HG02981 (cell line): ENCODE results near the gene COPS2.

Experiments
- ATAC-seq: cut with Tn5 transposase; IDR thresholded peaks from one replicate; pipeline ENCODE4 v1.9.1; 2021; ENCODE audit warnings: mild to moderate bottlenecking, moderate library complexity; ENCODE audit not compliant: unreplicated experiment

Gene COPS2

GRCh38 chr15:49163678-49164077 is 8.3 kb upstream of the COPS2 start:
- no peak for ATAC-seq

GRCh38 chr15:49155834-49156627 is 632 bp upstream of the COPS2 start:
- no peak for ATAC-seq

- ATAC-seq, result peak; percentile 1
Measured at GRCh38 chr15:49154799-49155109, 645 bp downstream of the COPS2 start.

- no peak for ATAC-seq
Measured at GRCh38 chr15:49154359-49154758, 1.0 kb downstream of the COPS2 start.

- no peak for ATAC-seq
Measured at GRCh38 chr15:49152552-49153312, 2.7 kb downstream of the COPS2 start.

- ATAC-seq, result no peak
Measured at GRCh38 chr15:49151831-49152230, 3.6 kb downstream of the COPS2 start.

- ATAC-seq, result no peak
Measured at GRCh38 chr15:49148727-49149126, 6.7 kb downstream of the COPS2 start.

GRCh38 chr15:49148298-49148697 is 7.1 kb downstream of the COPS2 start:
- ATAC-seq, result no peak

GRCh38 chr15:49145651-49146609 is 9.5 kb downstream of the COPS2 start:
- ATAC-seq, result no peak

- no peak for ATAC-seq
Measured at GRCh38 chr15:49137861-49138260, 17.5 kb downstream of the COPS2 start.

- peak; percentile 9 for ATAC-seq
Measured at GRCh38 chr15:49135911-49136310, 19.5 kb downstream of the COPS2 start.

- ATAC-seq, result peak; percentile 66
Measured at GRCh38 chr15:49135342-49135857, 20.0 kb downstream of the COPS2 start.

GRCh38 chr15:49134683-49135341 is 20.6 kb downstream of the COPS2 start:
- ATAC-seq, result peak; percentile 23

GRCh38 chr15:49131403-49131802 is 24.0 kb downstream of the COPS2 start:
- no peak for ATAC-seq

GRCh38 chr15:49124371-49124770 is 31.0 kb downstream of the COPS2 start:
- no peak for ATAC-seq

GRCh38 chr15:49122541-49123062 is 32.8 kb downstream of the COPS2 start:
- ATAC-seq, result no peak

- no peak for ATAC-seq
Measured at GRCh38 chr15:49121901-49122300, 33.5 kb downstream of the COPS2 start.

- ATAC-seq, result no peak
Measured at GRCh38 chr15:49120832-49121231, 34.6 kb downstream of the COPS2 start.

- ATAC-seq, result no peak
Measured at GRCh38 chr15:49116108-49116857, 39.1 kb downstream of the COPS2 start.

GRCh38 chr15:49115062-49115461 is 40.3 kb downstream of the COPS2 start:
- no peak for ATAC-seq
